HepG2 (cell line): ENCODE measurements around the gene SLC22A23. TPM values are rescaled to one million over a fixed set of nuclear protein-coding genes. Genes with fewer than 3 reads are reported as not detected.
A peak's percentile ranks its signal among the peaks of the same experiment; 100 is the strongest.

Experiments used
- ATAC-seq: fragments of 200-7000 bp; cut with Tn5 transposase; 3 replicates; pipeline ENCODE4 v1.9.1; 2020; ENCODE audit warnings: mild to moderate bottlenecking, moderate library complexity
- BruUV-seq: library from RNA; stranded (reverse); fragments of 400-500 nt; replicated peaks from 2 replicates; lab custom pipeline; 2021; lab: Mats Ljungman, UMichigan
- CTCF ChIA-PET: fragments of 300-600 bp; formaldehyde crosslinking; extraction: SDS; loops from one replicate; lab custom pipeline; 2021; ENCODE audit warnings: low total read pairs, inconsistent platforms, low intra/inter-chr PET ratio; lab: Yijun Ruan, JAX
- POLR2A ChIA-PET: fragments of 350-600 bp; sonication (Branson Sonifier 250); formaldehyde crosslinking; loops from one replicate; lab custom pipeline; 2020; ENCODE audit warnings: antibody characterized with exemption, inconsistent platforms; lab: Yijun Ruan, JAX
- DNase-seq: peaks from one replicate; pipeline ENCODE4 v3.0.0-alpha.2; 2015; ENCODE audit warnings: low spot score
- FAIRE-seq: peaks from 3 replicates; lab custom pipeline; 2011; peaks lifted over from hg19 to GRCh38; lab: Jason Lieb, UNC
- H2AFZ ChIP-seq: one replicate; pipeline ENCODE4 v1.6.1; 2011; ENCODE audit warnings: low read length, inconsistent platforms
- H3K27ac ChIP-seq: fragments of 300-600 bp; 3 replicates; pipeline ENCODE4 v1.8.0; 2011; ENCODE audit warnings: mixed run types, mild to moderate bottlenecking, mixed read lengths, low read length, inconsistent platforms; ENCODE audit not compliant: insufficient read depth; ENCODE audit errors: extremely low read length
- H3K27me3 ChIP-seq, 2 experiments: fragments of 200-600 bp in 1 of 2; 2 replicates in 1 of 2; 3 replicates in 1 of 2; pipeline versions ENCODE4 v1.6.0 to v1.8.0; 2011; ENCODE audit warnings: low read length in 2 of 2, mild to moderate bottlenecking in 2 of 2, moderate library complexity in 2 of 2, inconsistent platforms in 1 of 2; ENCODE audit not compliant: insufficient read depth in 2 of 2, control insufficient read depth in 1 of 2
- H3K36me3 ChIP-seq, 2 experiments: fragments of 200-600 bp in 1 of 2; replicated peaks in 1 of 2; 2 replicates in 1 of 2; 3 replicates in 1 of 2; pipeline versions ENCODE4 v1.5.1 to v1.8.0; 2011; ENCODE audit warnings: low read length in 2 of 2, inconsistent platforms in 1 of 2; ENCODE audit not compliant: insufficient read depth in 2 of 2, control insufficient read depth in 1 of 2
- H3K4me1 ChIP-seq: 2 replicates; pipeline ENCODE4 v1.5.1; 2012; ENCODE audit warnings: low read length, inconsistent platforms; ENCODE audit not compliant: insufficient read depth
- H3K4me2 ChIP-seq: 2 replicates; pipeline ENCODE4 v1.6.0; 2011; ENCODE audit warnings: low read depth, low read length, inconsistent platforms
- H3K4me3 ChIP-seq, 3 experiments: fragments of 200-600 bp in 1 of 3; sonication (generic), shearing (Covaris generic) in 1 of 3; replicated peaks in 1 of 3; 2 replicates each; pipeline ENCODE4 v1.5.1; 2011 to 2016; ENCODE audit warnings: low read length in 3 of 3, inconsistent platforms in 2 of 3, low read depth in 2 of 3, mild to moderate bottlenecking in 2 of 3, control low read depth in 1 of 3, mixed read lengths in 1 of 3; ENCODE audit not compliant: insufficient read depth in 1 of 3
- H3K79me2 ChIP-seq: one replicate; pipeline ENCODE4 v1.6.1; 2011; ENCODE audit warnings: low read length, inconsistent platforms; ENCODE audit not compliant: insufficient read depth
- H3K9ac ChIP-seq: 2 replicates; pipeline ENCODE4 v1.6.0; 2011; ENCODE audit warnings: mild to moderate bottlenecking, low read depth, low read length, inconsistent platforms; ENCODE audit not compliant: insufficient read depth
- H3K9me3 ChIP-seq: 2 replicates; pipeline ENCODE4 v1.5.1; 2012; ENCODE audit warnings: mild to moderate bottlenecking, low read length
- H4K20me1 ChIP-seq: 2 replicates; pipeline ENCODE4 v1.6.0; 2011; ENCODE audit warnings: inconsistent platforms, mild to moderate bottlenecking, low read length, moderate library complexity; ENCODE audit not compliant: insufficient read depth
- HES4 ChIP-seq: sonication (generic); formaldehyde crosslinking; IDR thresholded peaks from 2 replicates; pipeline ENCODE4 v1.9.0; 2021; ENCODE audit warnings: mild to moderate bottlenecking, missing genetic modification reagents, borderline replicate concordance
- ISL2 ChIP-seq: sonication (generic); formaldehyde crosslinking; IDR thresholded peaks from 2 replicates; pipeline ENCODE4 v1.5.0; 2020; ENCODE audit warnings: missing genetic modification reagents
- PAXIP1 ChIP-seq: sonication (generic); formaldehyde crosslinking; conservative IDR thresholded peaks from 2 replicates; pipeline ENCODE4 v1.4.0; 2020; ENCODE audit warnings: mild to moderate bottlenecking, missing genetic modification reagents, moderate library complexity
- RARA ChIP-seq: IDR thresholded peaks from 2 replicates; pipeline ENCODE4 v1.6.1; 2016; ENCODE audit warnings: missing genetic modification reagents, missing compliant biosample characterization
- SMAD9 ChIP-seq: sonication (generic); formaldehyde crosslinking; IDR thresholded peaks from 2 replicates; pipeline ENCODE4 v1.5.1; 2020; ENCODE audit warnings: mild to moderate bottlenecking, missing genetic modification reagents
- ZBTB38 ChIP-seq: sonication (generic); formaldehyde crosslinking; IDR thresholded peaks from 2 replicates; pipeline ENCODE4 v1.5.1; 2020; ENCODE audit warnings: mild to moderate bottlenecking, missing genetic modification reagents
- ZMYM4 ChIP-seq: sonication (generic); formaldehyde crosslinking; IDR thresholded peaks from 2 replicates; pipeline ENCODE4 v1.8.1; 2023; ENCODE audit warnings: mild to moderate bottlenecking, missing genetic modification reagents
- ZNF501 ChIP-seq: sonication (generic); formaldehyde crosslinking; IDR thresholded peaks from 2 replicates; pipeline ENCODE4 v1.5.1; 2020; ENCODE audit warnings: mild to moderate bottlenecking, moderate library complexity, missing genetic modification reagents
- ZNF564 ChIP-seq: sonication (generic); formaldehyde crosslinking; IDR thresholded peaks from 2 replicates; pipeline ENCODE4 v1.8.1; 2023; ENCODE audit warnings: mild to moderate bottlenecking, missing genetic modification reagents
- ZNF644 ChIP-seq: IDR thresholded peaks from 2 replicates; pipeline ENCODE4 v1.6.1; 2016; ENCODE audit warnings: low read depth
- ZNF75D ChIP-seq: sonication (generic); formaldehyde crosslinking; IDR thresholded peaks from 2 replicates; pipeline ENCODE4 v1.8.1; 2023; ENCODE audit warnings: missing genetic modification reagents, mild to moderate bottlenecking, borderline replicate concordance
- ZNF792 ChIP-seq: IDR thresholded peaks from 2 replicates; pipeline ENCODE4 v1.6.1; 2016
- ZSCAN22 ChIP-seq: sonication (generic); formaldehyde crosslinking; IDR thresholded peaks from 2 replicates; pipeline ENCODE4 v1.4.0; 2020; ENCODE audit warnings: mild to moderate bottlenecking, missing genetic modification reagents
- whole genome bisulfite sequencing: methylation state at CpG from one replicate; pipeline ENCODE4 v1.1.6; 2017; ENCODE audit warnings: low lambda C conversion rate; 5-methylcytosine and 5-hydroxymethylcytosine counted together
- in situ Hi-C: cut with HindIII; loops from 2 replicates; pipeline ENCODE4 v1.10.0; 2017; ENCODE audit warnings: low pct_unique_long_range_greater_than_20kb; ENCODE audit not compliant: extremely low pct_ligation_motif_present
- intact Hi-C: fragments of 100-400 bp; cut with micrococcal nuclease; formaldehyde crosslinking; loops from one replicate; pipeline ENCODE4 v1.10.0; 2022; ENCODE audit not compliant: unreplicated experiment
- polyA plus RNA-seq, 8 experiments: library from polyadenylated mRNA; depleted of rRNA in 3 of 8; stranded (reverse) in 7 of 8; unstranded in 1 of 8; fragments of >200 nt; fragmentation: Illumina TruSeq in 4 of 8; extraction: Trizol in 4 of 8; gene quantifications; 2 replicates each; pipeline versions ENCODE4 v1.2.1 to v1.2.3, GENCODE V29; 2011 to 2016; ENCODE audit warnings: low read depth in 4 of 8, missing spikeins in 1 of 8, mixed read lengths in 1 of 8; ENCODE audit not compliant: insufficient read depth in 1 of 8
- total RNA-seq, 5 experiments: library from RNA; depleted of rRNA; stranded (reverse); fragments of >200 nt; fragmentation: Illumina TruSeq; extraction: Trizol; gene quantifications; 2 replicates each; pipeline ENCODE4 v1.2.3, GENCODE V29; 2016; ENCODE audit warnings: low read depth in 1 of 5
- TF ChIP-seq, protein P1 (sequence below): sonication (generic); formaldehyde crosslinking; IDR thresholded peaks from 2 replicates; pipeline ENCODE4 v1.4.0; 2020; ENCODE audit warnings: mild to moderate bottlenecking, missing genetic modification reagents
- TF ChIP-seq, protein P2 (sequence below): sonication (generic); formaldehyde crosslinking; IDR thresholded peaks from 2 replicates; pipeline ENCODE4 v1.4.0; 2020; ENCODE audit warnings: missing genetic modification reagents
- TF ChIP-seq, protein P3 (sequence below): IDR thresholded peaks from 2 replicates; pipeline ENCODE4 v1.6.1; 2016; ENCODE audit warnings: missing compliant biosample characterization, missing genetic modification reagents, borderline replicate concordance

Gene SLC22A23
- total and polyA plus RNA-seq, 2 of the 13 experiments (the other 11 are each of a cell fraction or from before 2014, with no cell fraction given): 11.8 to 17.5 TPM

- no peak overlapping the region; the same call in 1 of the 2 replicates for H3K4me2 ChIP-seq
- H3K27me3 ChIP-seq: no peaks in the 10 kb centered on the region
- WGBS: 69% methylated on average over 8 of the region's 8 CpGs
- ATAC-seq (peak; percentile 51), FAIRE-seq (no peak), DNase-seq (peak; percentile 79)
- H3K4me1 ChIP-seq: peaks cover 74% of the 10 kb centered on the region
- H3K27ac ChIP-seq: peak overlapping the region; percentile 81
- H2AFZ ChIP-seq: no peak overlapping the region
- peaks cover 58% of the 10 kb centered on the region for H3K79me2 ChIP-seq
- H3K36me3 ChIP-seq: peaks cover 9 to 33% of the 10 kb centered on the region in 2 experiments; a peak in 4 of 5 replicates
- H3K4me3 ChIP-seq: no peak overlapping the region
- CTCF ChIA-PET: no interaction called here
- BruUV-seq: no TSS peak
- no peak overlapping the region; the same call in 1 of the 2 replicates for H3K9ac ChIP-seq
- intact Hi-C loops (loop anchor here (10.0 kb wide), 1 partner anchor 86 kb away; no protein-coding TSS in a partner anchor), in situ Hi-C loops (loop anchor here (5.0 kb wide), 1 partner anchor 34 kb away; no protein-coding TSS in a partner anchor)
- H3K9me3 ChIP-seq: no peaks in the 10 kb centered on the region
- POLR2A ChIA-PET: interaction anchor here (1.4 kb wide), 1 partner anchor 39 kb away, joined by 3 read pairs; no protein-coding TSS in a partner anchor
- H4K20me1 ChIP-seq: no peaks in the 10 kb centered on the region
- TF ChIP-seq ZNF644 (CRISPR knock-in tag): 0 out of 2 replicates have a peak, but pooled peaks have one; percentile 45
- TF ChIP-seq, protein P1, sequence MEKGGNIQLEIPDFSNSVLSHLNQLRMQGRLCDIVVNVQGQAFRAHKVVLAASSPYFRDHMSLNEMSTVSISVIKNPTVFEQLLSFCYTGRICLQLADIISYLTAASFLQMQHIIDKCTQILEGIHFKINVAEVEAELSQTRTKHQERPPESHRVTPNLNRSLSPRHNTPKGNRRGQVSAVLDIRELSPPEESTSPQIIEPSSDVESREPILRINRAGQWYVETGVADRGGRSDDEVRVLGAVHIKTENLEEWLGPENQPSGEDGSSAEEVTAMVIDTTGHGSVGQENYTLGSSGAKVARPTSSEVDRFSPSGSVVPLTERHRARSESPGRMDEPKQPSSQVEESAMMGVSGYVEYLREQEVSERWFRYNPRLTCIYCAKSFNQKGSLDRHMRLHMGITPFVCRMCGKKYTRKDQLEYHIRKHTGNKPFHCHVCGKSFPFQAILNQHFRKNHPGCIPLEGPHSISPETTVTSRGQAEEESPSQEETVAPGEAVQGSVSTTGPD (CRISPR knock-in tag): no peak; the same call in 1 of the 2 replicates
- peak; percentile 84 for TF ChIP-seq ZBTB38 (CRISPR knock-in tag)
- TF ChIP-seq SMAD9 (CRISPR knock-in tag): no peak
- TF ChIP-seq RARA (CRISPR knock-in tag): 0 out of 2 replicates have a peak, but pooled peaks have one; percentile 17
- TF ChIP-seq ZNF501: no peak
- TF ChIP-seq ZSCAN22 (CRISPR knock-in tag): no peak
- TF ChIP-seq ZNF564 (CRISPR knock-in tag): no peak
- peak; percentile 64 for TF ChIP-seq ZMYM4 (CRISPR knock-in tag)
- TF ChIP-seq HES4: no peak
- TF ChIP-seq, protein P2, sequence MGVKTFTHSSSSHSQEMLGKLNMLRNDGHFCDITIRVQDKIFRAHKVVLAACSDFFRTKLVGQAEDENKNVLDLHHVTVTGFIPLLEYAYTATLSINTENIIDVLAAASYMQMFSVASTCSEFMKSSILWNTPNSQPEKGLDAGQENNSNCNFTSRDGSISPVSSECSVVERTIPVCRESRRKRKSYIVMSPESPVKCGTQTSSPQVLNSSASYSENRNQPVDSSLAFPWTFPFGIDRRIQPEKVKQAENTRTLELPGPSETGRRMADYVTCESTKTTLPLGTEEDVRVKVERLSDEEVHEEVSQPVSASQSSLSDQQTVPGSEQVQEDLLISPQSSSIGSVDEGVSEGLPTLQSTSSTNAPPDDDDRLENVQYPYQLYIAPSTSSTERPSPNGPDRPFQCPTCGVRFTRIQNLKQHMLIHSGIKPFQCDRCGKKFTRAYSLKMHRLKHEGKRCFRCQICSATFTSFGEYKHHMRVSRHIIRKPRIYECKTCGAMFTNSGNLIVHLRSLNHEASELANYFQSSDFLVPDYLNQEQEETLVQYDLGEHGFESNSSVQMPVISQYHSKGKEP: no peak
- peak; percentile 57 for TF ChIP-seq ISL2 (CRISPR knock-in tag)
- TF ChIP-seq, protein P3, sequence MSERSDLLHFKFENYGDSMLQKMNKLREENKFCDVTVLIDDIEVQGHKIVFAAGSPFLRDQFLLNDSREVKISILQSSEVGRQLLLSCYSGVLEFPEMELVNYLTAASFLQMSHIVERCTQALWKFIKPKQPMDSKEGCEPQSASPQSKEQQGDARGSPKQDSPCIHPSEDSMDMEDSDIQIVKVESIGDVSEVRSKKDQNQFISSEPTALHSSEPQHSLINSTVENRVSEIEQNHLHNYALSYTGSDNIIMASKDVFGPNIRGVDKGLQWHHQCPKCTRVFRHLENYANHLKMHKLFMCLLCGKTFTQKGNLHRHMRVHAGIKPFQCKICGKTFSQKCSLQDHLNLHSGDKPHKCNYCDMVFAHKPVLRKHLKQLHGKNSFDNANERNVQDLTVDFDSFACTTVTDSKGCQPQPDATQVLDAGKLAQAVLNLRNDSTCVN (CRISPR knock-in tag): peak; percentile 91
- TF ChIP-seq ZNF792 (CRISPR knock-in tag): no peak
- no peak for TF ChIP-seq ZNF75D (CRISPR knock-in tag)
- TF ChIP-seq PAXIP1 (CRISPR knock-in tag): 0 out of 2 replicates have a peak, but pooled peaks have one; percentile 13
Observed at GRCh38 chr6:3418496-3419060, 38.3 kb downstream of the SLC22A23 start.
